ENCODE results near the gene LPIN2. TPM values are rescaled to one million over a fixed set of nuclear protein-coding genes. Genes with fewer than 3 reads are reported as not detected.

The LPIN2 gene
- total RNA-seq, 3 donors from 2014 or later, result 21.8 to 38.1 (median 29.2) TPM

DNA sequence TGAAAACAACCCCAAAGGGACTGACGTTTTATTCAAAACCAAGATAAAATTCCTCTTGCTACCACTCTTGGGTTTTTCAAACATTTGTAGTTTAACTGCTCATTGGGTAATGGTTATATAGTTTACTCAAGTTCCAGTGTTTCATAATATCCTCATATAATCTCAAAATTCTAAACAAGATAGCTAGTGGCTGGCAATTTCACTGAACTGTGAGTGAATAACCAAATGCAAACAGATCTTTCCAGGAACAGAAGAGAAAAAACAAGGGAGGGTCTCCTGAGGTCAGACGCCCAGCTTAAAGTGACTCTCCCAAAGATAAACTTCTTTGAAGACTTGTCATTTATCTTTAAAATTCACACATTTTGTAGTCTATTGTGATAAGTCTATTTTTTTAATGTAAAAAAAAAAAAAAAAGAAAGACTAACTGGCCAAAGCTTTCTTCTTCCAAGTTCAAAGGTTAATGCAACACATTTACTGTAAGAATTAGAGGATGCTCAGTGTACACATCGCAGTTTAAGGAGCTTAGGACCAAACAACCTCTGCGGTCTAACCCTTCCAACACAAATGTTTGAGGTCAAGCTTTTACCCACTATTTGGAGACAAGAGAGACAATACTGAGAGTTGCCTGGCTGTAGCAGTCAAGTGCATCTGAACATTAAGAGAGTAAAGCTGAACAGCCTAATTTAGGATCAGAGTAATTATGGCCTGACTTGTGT, 26.6 kb downstream of the LPIN2 start:
- H3K4me3 ChIP-seq, result no peak overlapping the region
- no peaks in the 10 kb centered on the region for H3K27me3 ChIP-seq
- no peak overlapping the region for H3K27ac ChIP-seq
- intact Hi-C loops (cut with DNase I; ENCODE audit: low total_unique reads), result no loop called here
- H3K9me3 ChIP-seq, result no peaks in the 10 kb centered on the region
- TF ChIP-seq POLR2A (IDR thresholded peaks at IDR 0.05) (no peak), POLR2AphosphoS5 (IDR thresholded peaks at IDR 0.05) (no peak)
- TF ChIP-seq, protein P1, sequence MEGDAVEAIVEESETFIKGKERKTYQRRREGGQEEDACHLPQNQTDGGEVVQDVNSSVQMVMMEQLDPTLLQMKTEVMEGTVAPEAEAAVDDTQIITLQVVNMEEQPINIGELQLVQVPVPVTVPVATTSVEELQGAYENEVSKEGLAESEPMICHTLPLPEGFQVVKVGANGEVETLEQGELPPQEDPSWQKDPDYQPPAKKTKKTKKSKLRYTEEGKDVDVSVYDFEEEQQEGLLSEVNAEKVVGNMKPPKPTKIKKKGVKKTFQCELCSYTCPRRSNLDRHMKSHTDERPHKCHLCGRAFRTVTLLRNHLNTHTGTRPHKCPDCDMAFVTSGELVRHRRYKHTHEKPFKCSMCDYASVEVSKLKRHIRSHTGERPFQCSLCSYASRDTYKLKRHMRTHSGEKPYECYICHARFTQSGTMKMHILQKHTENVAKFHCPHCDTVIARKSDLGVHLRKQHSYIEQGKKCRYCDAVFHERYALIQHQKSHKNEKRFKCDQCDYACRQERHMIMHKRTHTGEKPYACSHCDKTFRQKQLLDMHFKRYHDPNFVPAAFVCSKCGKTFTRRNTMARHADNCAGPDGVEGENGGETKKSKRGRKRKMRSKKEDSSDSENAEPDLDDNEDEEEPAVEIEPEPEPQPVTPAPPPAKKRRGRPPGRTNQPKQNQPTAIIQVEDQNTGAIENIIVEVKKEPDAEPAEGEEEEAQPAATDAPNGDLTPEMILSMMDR (IDR thresholded peaks at IDR 0.05), result no peak
- DNase-seq (ENCODE audit: low spot score in 2 of 2), result no peak
- H3K4me1 ChIP-seq, result no peaks in the 10 kb centered on the region
- H3K36me3 ChIP-seq, result no peaks in the 10 kb centered on the region

DNA sequence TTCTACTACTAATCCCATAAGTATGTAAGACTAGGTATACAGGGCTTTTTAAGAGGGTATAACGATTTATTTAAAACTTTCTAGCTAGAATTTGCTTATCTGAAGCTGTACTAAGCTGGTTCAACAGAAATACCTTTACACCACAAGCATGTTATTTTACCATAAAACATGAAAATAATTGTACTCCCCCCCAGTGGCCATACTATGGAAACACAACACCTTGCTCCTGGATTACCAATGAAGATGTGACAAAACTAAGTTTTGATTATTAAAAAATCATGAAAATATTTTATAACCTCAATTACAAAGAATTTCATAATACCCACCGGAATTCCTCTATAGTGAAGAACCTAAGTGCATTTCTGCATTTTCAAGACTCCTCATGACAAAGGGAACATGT, 27.3 kb downstream of the LPIN2 start:
- no peak for DNase-seq (ENCODE audit: low spot score in 2 of 2)
- H3K4me1 ChIP-seq, result peaks cover 0 to under 1% of the 10 kb centered on the region in 2 donors
- H3K4me3 ChIP-seq, result no peak overlapping the region
- H3K27ac ChIP-seq, result no peak overlapping the region
- no peaks in the 10 kb centered on the region for H3K36me3 ChIP-seq
- no peaks in the 10 kb centered on the region for H3K27me3 ChIP-seq
- no peaks in the 10 kb centered on the region for H3K9me3 ChIP-seq
- no peak for TF ChIP-seq POLR2AphosphoS5 (IDR thresholded peaks at IDR 0.05)
- TF ChIP-seq, protein P1 (IDR thresholded peaks at IDR 0.05), result peak in 2 of 3 donors; percentile 20 to 27
- intact Hi-C loops (cut with DNase I; ENCODE audit: low total_unique reads), result no loop called here

DNA sequence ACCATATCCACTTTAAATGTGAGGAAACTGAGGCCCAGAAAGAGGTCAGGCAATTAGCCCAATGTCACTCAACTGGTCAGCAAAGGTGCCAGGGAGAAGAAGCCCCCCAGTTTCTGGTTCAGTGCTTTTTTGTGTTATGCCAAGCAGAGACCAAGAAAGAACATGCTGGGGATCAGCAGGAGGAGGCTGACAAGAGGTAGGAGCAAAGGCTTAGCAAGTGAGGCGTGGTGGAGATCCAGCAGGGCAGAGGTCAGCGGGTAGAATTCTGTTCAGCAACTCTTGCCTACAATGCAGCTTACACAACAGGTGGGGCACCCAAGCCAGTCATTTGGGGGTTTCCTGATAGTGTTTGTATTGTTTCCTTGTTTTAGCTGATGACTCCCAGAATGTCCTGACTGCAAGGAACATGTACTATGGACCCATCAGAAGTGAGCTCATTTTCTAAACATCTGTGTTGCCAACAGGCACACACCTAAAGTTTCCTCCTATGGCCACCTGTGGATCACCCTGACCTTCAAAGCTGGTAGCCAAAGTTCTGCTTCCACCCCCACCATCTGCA, 28.2 kb downstream of the LPIN2 start:
- Histone ChIP-seq H3K36me3 (no peaks in the 10 kb centered on the region), H3K27ac (no peak overlapping the region), H3K9me3 (no peaks in the 10 kb centered on the region), H3K27me3 (no peaks in the 10 kb centered on the region), H3K4me3 (no peak overlapping the region), H3K4me1 (peaks cover 5% of the 10 kb centered on the region in 2 donors)
- intact Hi-C loops (cut with DNase I; ENCODE audit: low total_unique reads), result no loop called here
- no peak for DNase-seq (ENCODE audit: low spot score in 2 of 2)
- TF ChIP-seq POLR2AphosphoS5 (IDR thresholded peaks at IDR 0.05) (no peak), POLR2A (IDR thresholded peaks at IDR 0.05) (no peak)
- TF ChIP-seq, protein P1 (IDR thresholded peaks at IDR 0.05), result no peak

DNA sequence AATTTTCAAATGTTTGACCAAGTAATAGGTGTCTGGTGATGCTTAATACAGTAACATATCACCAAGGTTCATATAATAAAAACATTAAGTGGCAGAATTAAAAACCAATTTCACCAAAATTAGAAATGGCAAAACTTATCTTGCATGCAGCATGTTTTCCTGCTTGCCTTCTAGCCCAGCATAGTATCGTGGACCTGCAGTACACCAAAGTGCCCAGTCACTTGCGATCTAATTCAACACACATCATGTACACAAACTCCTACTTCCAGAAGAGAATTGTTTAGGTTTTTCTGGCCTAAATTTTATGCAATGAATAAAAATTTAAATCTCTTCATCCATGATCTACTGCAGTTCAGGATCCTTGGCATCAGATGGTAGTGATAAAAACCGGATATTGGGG, 28.9 kb downstream of the LPIN2 start:
- Histone ChIP-seq H3K4me3 (no peak overlapping the region), H3K36me3 (no peaks in the 10 kb centered on the region), H3K27me3 (no peaks in the 10 kb centered on the region), H3K9me3 (no peaks in the 10 kb centered on the region), H3K27ac (no peak overlapping the region), H3K4me1 (peaks cover 5% of the 10 kb centered on the region in 2 donors)
- intact Hi-C loops (cut with DNase I; ENCODE audit: low total_unique reads), result no loop called here
- TF ChIP-seq, protein P1 (IDR thresholded peaks at IDR 0.05), result no peak
- TF ChIP-seq POLR2A (IDR thresholded peaks at IDR 0.05) (no peak), POLR2AphosphoS5 (IDR thresholded peaks at IDR 0.05) (no peak)
- DNase-seq (ENCODE audit: low spot score in 2 of 2), result no peak

DNA sequence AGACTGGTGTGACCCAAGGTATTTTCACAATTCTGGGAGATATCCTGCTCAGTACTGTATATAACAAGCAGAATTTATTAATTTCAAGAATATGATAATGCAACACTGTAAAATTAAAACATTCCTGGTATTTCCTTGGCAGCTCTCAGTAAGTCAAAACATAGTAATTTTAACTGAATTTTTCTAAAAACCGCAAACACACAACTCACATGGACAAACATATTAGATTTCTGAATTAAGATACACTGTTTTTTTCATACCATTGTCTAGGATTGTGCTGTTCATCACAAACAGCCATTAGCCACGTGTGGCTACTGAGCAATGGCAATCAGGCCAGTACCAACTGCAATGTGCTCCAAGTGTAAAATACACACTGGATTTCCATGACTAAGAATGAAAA, 29.6 kb downstream of the LPIN2 start:
- Histone ChIP-seq H3K27ac (peak overlapping the region; percentile 5 to 22), H3K9me3 (no peaks in the 10 kb centered on the region), H3K4me1 (peaks cover 5% of the 10 kb centered on the region in 2 donors), H3K27me3 (no peaks in the 10 kb centered on the region), H3K36me3 (no peaks in the 10 kb centered on the region), H3K4me3 (no peak overlapping the region)
- TF ChIP-seq, protein P1 (IDR thresholded peaks at IDR 0.05), result no peak
- TF ChIP-seq POLR2AphosphoS5 (IDR thresholded peaks at IDR 0.05), result no peak
- no peak for TF ChIP-seq POLR2A (IDR thresholded peaks at IDR 0.05)
- no peak for DNase-seq (ENCODE audit: low spot score in 2 of 2)
- intact Hi-C loops (cut with DNase I; ENCODE audit: low total_unique reads), result no loop called here

All from breast epithelium (tissue), 4 donors.